Upper lobe of left lung (tissue), 4 donors: ENCODE data around the gene EPM2A.

ENCODE experiments used
- EP300 ChIP-seq, 4 donors: sonication (generic); formaldehyde crosslinking; IDR thresholded peaks; one replicate each; pipeline ENCODE4 v1.5.1; 2017; ENCODE audit warnings: antibody characterized with exemption in 4 of 4, control low read depth in 2 of 4
- POLR2AphosphoS5 ChIP-seq, 2 donors: sonication (generic); formaldehyde crosslinking; IDR thresholded peaks; one replicate each; pipeline ENCODE4 v1.5.1; 2017; ENCODE audit warnings: antibody characterized with exemption in 2 of 2

- TF ChIP-seq POLR2AphosphoS5 (IDR thresholded peaks at IDR 0.05), result no peak
- no peak for TF ChIP-seq EP300 (IDR thresholded peaks at IDR 0.05)
Measured at GRCh38 chr6:145707397-145707796, 27.9 kb downstream of the EPM2A start.
